Measurements from ENCODE around the gene REV3L.

GRCh38 chr6:111494951-111495635 lies 12.1 kb upstream of the REV3L start:
- TF ChIP-seq, protein P1, sequence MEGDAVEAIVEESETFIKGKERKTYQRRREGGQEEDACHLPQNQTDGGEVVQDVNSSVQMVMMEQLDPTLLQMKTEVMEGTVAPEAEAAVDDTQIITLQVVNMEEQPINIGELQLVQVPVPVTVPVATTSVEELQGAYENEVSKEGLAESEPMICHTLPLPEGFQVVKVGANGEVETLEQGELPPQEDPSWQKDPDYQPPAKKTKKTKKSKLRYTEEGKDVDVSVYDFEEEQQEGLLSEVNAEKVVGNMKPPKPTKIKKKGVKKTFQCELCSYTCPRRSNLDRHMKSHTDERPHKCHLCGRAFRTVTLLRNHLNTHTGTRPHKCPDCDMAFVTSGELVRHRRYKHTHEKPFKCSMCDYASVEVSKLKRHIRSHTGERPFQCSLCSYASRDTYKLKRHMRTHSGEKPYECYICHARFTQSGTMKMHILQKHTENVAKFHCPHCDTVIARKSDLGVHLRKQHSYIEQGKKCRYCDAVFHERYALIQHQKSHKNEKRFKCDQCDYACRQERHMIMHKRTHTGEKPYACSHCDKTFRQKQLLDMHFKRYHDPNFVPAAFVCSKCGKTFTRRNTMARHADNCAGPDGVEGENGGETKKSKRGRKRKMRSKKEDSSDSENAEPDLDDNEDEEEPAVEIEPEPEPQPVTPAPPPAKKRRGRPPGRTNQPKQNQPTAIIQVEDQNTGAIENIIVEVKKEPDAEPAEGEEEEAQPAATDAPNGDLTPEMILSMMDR (IDR thresholded peaks at IDR 0.05): no peak
- TF ChIP-seq POLR2A (IDR thresholded peaks at IDR 0.05): no peak

All from adrenal gland (tissue), 5 donors.